Right forelimb (tissue), 1 donor: Measurements from ENCODE around the gene SPTBN4.
"Not testable (repeated sequence)": the region's sequence is repeated elsewhere in the genome, so short reads cannot be mapped to it uniquely, and the experiment has no call there.

Source experiments
- DNase-seq: peaks from one replicate; pipeline ENCODE4 v3.0.0-alpha.2; 2018

The SPTBN4 gene

GRCh38 chr19:40623403-40624251 lies 156.8 kb downstream of the SPTBN4 start:
- DNase-seq, result no peak

- DNase-seq, result not testable (repeated sequence)
Observed at GRCh38 chr19:40624369-40625153, 157.8 kb downstream of the SPTBN4 start.

GRCh38 chr19:40625406-40626120 lies 158.8 kb downstream of the SPTBN4 start:
- no peak for DNase-seq
